ENCODE data around the gene ACOT8. TPM values are rescaled to one million over a fixed set of nuclear protein-coding genes. Genes with fewer than 3 reads are reported as not detected.

ACOT8 gene
- total and polyA plus RNA-seq, 10 of the 15 experiments (the other 5 are each of a cell fraction or from before 2014, with no cell fraction given) = 5.1 to 47.9 (median 31.8) TPM

DNA sequence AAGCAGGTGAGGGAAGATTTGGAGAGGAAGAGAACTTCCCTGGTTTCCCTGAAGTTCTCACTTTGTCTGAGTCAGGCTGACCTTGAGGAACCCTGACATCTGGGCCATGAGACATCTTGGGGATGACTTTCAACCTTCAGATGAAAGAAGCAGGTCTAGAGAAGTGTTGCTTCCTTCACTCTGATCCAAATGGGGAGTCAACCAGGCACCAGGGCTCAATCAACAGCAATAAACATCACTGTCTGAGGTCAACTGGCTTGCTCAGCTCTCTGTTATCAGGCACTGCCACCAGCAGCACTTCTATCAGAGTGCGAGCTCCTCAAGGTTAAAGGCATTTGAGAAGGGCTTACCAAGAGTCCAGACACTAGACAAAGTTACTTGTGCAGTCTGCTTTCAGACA lies 6.3 kb downstream of the ACOT8 start (continued):
- TF ChIP-seq, protein P1, sequence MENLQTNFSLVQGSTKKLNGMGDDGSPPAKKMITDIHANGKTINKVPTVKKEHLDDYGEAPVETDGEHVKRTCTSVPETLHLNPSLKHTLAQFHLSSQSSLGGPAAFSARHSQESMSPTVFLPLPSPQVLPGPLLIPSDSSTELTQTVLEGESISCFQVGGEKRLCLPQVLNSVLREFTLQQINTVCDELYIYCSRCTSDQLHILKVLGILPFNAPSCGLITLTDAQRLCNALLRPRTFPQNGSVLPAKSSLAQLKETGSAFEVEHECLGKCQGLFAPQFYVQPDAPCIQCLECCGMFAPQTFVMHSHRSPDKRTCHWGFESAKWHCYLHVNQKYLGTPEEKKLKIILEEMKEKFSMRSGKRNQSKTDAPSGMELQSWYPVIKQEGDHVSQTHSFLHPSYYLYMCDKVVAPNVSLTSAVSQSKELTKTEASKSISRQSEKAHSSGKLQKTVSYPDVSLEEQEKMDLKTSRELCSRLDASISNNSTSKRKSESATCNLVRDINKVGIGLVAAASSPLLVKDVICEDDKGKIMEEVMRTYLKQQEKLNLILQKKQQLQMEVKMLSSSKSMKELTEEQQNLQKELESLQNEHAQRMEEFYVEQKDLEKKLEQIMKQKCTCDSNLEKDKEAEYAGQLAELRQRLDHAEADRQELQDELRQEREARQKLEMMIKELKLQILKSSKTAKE (IDR thresholded peaks at IDR 0.05; ENCODE audit: low read depth, poor library complexity, severe bottlenecking) = no peak
- no peak for TF ChIP-seq WRNIP1 (IDR thresholded peaks at IDR 0.05; ENCODE audit: borderline replicate concordance, low read depth, low read length)
- TF ChIP-seq POLR2A (IDR thresholded peaks at IDR 0.05; ENCODE audit: low read depth, low read length) = no peak
- no peak for TF ChIP-seq IKZF2 (IDR thresholded peaks at IDR 0.05)
- no peak for TF ChIP-seq TBL1XR1 (IDR thresholded peaks at IDR 0.05; ENCODE audit: low read depth, low read length)
- TF ChIP-seq YY1 (IDR thresholded peaks at IDR 0.05; ENCODE audit: low read depth, low read length) = no peak
- no peak for TF ChIP-seq YBX1 (IDR thresholded peaks at IDR 0.05)
- no peak for TF ChIP-seq NFYB (IDR thresholded peaks at IDR 0.05; ENCODE audit: insufficient read depth, low read depth, low read length)
- no peak for TF ChIP-seq MYB (IDR thresholded peaks at IDR 0.05; ENCODE audit: borderline replicate concordance, low read depth, low read length)
- TF ChIP-seq HDAC6 (IDR thresholded peaks at IDR 0.05; ENCODE audit: unreplicated experiment) = no peak
- no peak for TF ChIP-seq ATF7 (IDR thresholded peaks at IDR 0.05; ENCODE audit: low read depth)

DNA sequence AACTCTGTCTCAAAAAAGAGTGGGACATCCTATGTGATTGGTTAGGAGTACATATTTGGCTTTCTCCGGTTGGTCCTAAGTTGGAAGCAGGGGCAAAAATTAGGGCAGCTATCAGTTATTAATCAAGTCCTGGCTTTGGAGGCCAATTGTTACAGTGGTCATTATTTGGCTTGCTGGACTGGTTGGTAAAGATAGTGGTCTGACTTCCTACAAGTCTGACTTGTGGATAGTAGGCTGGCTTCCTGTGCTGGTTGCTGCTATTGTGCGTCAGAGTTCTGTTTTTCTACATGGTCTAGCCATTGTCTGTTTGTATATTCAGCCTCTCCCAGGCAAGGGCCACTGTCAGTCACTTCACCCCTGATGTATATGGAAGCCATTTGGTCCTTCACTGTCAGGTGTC lies 7.0 kb downstream of the ACOT8 start:
- Histone ChIP-seq H3K4me2 (ENCODE audit: control insufficient read depth, insufficient read depth) (no peak overlapping the region), H3K4me3 (no peak overlapping the region), H3K9me3 (replicated peaks; ENCODE audit: control insufficient read depth, insufficient read depth, low read length) (no peaks in the 10 kb centered on the region), H4K20me1 (ENCODE audit: control insufficient read depth, insufficient read depth) (no peaks in the 10 kb centered on the region), H3K27ac (ENCODE audit: control insufficient read depth, insufficient read depth) (no peak overlapping the region), H3K79me2 (ENCODE audit: control insufficient read depth, insufficient read depth, low read length) (peaks cover 3% of the 10 kb centered on the region), H3K27me3 (replicated peaks in 1 of 2; ENCODE audit: control insufficient read depth in 2 of 2, insufficient read depth in 2 of 2, low read length in 1 of 2) (no peaks in the 10 kb centered on the region), H3K9ac (ENCODE audit: control insufficient read depth, insufficient read depth, low read length) (no peak overlapping the region), H2AFZ (ENCODE audit: control insufficient read depth, low read depth, low read length) (no peak overlapping the region), H3K4me1 (ENCODE audit: control insufficient read depth, insufficient read depth, low read length) (no peaks in the 10 kb centered on the region), H3K36me3 (ENCODE audit: control insufficient read depth in 2 of 2, insufficient read depth in 2 of 2, low read length in 1 of 2) (no peaks in the 10 kb centered on the region)
- RAD21 ChIA-PET (ENCODE audit: unreplicated experiment) = no interaction called here
- SMC1A ChIA-PET (ENCODE audit: uncharacterized antibody, unreplicated experiment) = interaction anchor here (1.3 to 1.6 kb wide), 3 partner anchors 9 to 52 kb away, joined by 3 to 4 read pairs (median 3); no protein-coding TSS in a partner anchor
- no peak for ATAC-seq
- FAIRE-seq = no peak
- intact Hi-C loops (cut with micrococcal nuclease; ENCODE audit: unreplicated experiment) = no loop called here
- WGBS (ENCODE audit: insufficient coverage, insufficient replicate concordance, low lambda C conversion rate, missing lambda C conversion rate) = 100% methylated on average over 2 of the region's 2 CpGs
- CTCF ChIA-PET = interaction anchor here (1.7 kb wide), 1 partner anchor 51 kb away, joined by 6 read pairs; no protein-coding TSS in a partner anchor
- in situ Hi-C loops (cut with MboI) = no loop called here
- TF ChIP-seq ZNF274 (IDR thresholded peaks at IDR 0.05; ENCODE audit: insufficient read depth, insufficient read length) (no peak), BHLHE40 (IDR thresholded peaks at IDR 0.05; ENCODE audit: borderline replicate concordance in 1 of 2, low read depth in 2 of 2, low read length in 1 of 2) (no peak), ATF7 (IDR thresholded peaks at IDR 0.05; ENCODE audit: low read depth) (no peak), YBX1 (IDR thresholded peaks at IDR 0.05) (no peak), RAD51 (IDR thresholded peaks at IDR 0.05) (no peak), TARDBP (IDR thresholded peaks at IDR 0.05; ENCODE audit: borderline replicate concordance) (no peak), CREB1 (IDR thresholded peaks at IDR 0.05; ENCODE audit: low read depth) (no peak)
- TF ChIP-seq, protein P2, sequence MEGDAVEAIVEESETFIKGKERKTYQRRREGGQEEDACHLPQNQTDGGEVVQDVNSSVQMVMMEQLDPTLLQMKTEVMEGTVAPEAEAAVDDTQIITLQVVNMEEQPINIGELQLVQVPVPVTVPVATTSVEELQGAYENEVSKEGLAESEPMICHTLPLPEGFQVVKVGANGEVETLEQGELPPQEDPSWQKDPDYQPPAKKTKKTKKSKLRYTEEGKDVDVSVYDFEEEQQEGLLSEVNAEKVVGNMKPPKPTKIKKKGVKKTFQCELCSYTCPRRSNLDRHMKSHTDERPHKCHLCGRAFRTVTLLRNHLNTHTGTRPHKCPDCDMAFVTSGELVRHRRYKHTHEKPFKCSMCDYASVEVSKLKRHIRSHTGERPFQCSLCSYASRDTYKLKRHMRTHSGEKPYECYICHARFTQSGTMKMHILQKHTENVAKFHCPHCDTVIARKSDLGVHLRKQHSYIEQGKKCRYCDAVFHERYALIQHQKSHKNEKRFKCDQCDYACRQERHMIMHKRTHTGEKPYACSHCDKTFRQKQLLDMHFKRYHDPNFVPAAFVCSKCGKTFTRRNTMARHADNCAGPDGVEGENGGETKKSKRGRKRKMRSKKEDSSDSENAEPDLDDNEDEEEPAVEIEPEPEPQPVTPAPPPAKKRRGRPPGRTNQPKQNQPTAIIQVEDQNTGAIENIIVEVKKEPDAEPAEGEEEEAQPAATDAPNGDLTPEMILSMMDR (IDR thresholded peaks at IDR 0.05 in 2 of 3, conservative IDR thresholded peaks at IDR 0.05 in 1 of 3; ENCODE audit: control insufficient read depth in 2 of 3, extremely low read depth in 1 of 3, insufficient read depth in 1 of 3, low read depth in 3 of 3, low read length in 3 of 3) = no peak
- TF ChIP-seq, protein P3, sequence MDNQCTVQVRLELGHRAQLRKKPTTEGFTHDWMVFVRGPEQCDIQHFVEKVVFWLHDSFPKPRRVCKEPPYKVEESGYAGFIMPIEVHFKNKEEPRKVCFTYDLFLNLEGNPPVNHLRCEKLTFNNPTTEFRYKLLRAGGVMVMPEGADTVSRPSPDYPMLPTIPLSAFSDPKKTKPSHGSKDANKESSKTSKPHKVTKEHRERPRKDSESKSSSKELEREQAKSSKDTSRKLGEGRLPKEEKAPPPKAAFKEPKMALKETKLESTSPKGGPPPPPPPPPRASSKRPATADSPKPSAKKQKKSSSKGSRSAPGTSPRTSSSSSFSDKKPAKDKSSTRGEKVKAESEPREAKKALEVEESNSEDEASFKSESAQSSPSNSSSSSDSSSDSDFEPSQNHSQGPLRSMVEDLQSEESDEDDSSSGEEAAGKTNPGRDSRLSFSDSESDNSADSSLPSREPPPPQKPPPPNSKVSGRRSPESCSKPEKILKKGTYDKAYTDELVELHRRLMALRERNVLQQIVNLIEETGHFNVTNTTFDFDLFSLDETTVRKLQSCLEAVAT (IDR thresholded peaks at IDR 0.05) = no peak
- no TSS peak for BruUV-seq (replicated peaks)
- DNase-seq (ENCODE audit: low read depth, low spot score) = no peak
- POLR2A ChIA-PET = no interaction called here

All from GM12878 (cell line).